H9 (cell line): Measurements from ENCODE around the gene IFT27. TPM values are rescaled to one million over a fixed set of nuclear protein-coding genes. Genes with fewer than 3 reads are reported as not detected.
A peak's percentile ranks its signal among the peaks of the same experiment; 100 is the strongest.

Source experiments
- DNase-seq: peaks from one replicate; pipeline ENCODE4 v3.0.0-alpha.2; 2017
- H2AFZ ChIP-seq: one replicate; pipeline ENCODE4 v1.6.1; 2013; ENCODE audit warnings: mild to moderate bottlenecking, low read length, control low read depth, moderate library complexity
- H2AK5ac ChIP-seq: 2 replicates; pipeline ENCODE4 v1.6.1; 2013; ENCODE audit warnings: low read length, control low read depth, mixed read lengths; ENCODE audit not compliant: insufficient read length
- H2BK120ac ChIP-seq: one replicate; pipeline ENCODE4 v1.6.1; 2013; ENCODE audit warnings: low read depth, mild to moderate bottlenecking, low read length, control low read depth, inconsistent platforms; ENCODE audit not compliant: poor library complexity, severe bottlenecking
- H2BK12ac ChIP-seq: 2 replicates; pipeline ENCODE4 v1.6.1; 2013; ENCODE audit warnings: low read length, control low read depth, mixed read lengths, low read depth; ENCODE audit not compliant: insufficient read length
- H2BK15ac ChIP-seq: 2 replicates; pipeline ENCODE4 v1.6.1; 2013; ENCODE audit warnings: low read depth, low read length, control low read depth
- H2BK20ac ChIP-seq: one replicate; pipeline ENCODE4 v1.6.1; 2013; ENCODE audit warnings: low read depth, mild to moderate bottlenecking, low read length, control low read depth, inconsistent platforms; ENCODE audit not compliant: poor library complexity, severe bottlenecking
- H2BK5ac ChIP-seq: 2 replicates; pipeline ENCODE4 v1.6.1; 2013; ENCODE audit warnings: low read length, control low read depth, mixed read lengths; ENCODE audit not compliant: insufficient read length
- H3K14ac ChIP-seq: 2 replicates; pipeline ENCODE4 v1.6.1; 2013; ENCODE audit warnings: low read length, control low read depth; ENCODE audit not compliant: insufficient read depth
- H3K18ac ChIP-seq: 2 replicates; pipeline ENCODE4 v1.6.1; 2013; ENCODE audit warnings: low read depth, mild to moderate bottlenecking, mixed read lengths, low read length, control low read depth; ENCODE audit not compliant: insufficient read length
- H3K23ac ChIP-seq: 2 replicates; pipeline ENCODE4 v1.6.1; 2013; ENCODE audit warnings: low read length, control low read depth, mixed read lengths, low read depth; ENCODE audit not compliant: insufficient read length
- H3K23me2 ChIP-seq: 2 replicates; pipeline ENCODE4 v1.6.1; 2013; ENCODE audit warnings: low read depth, mild to moderate bottlenecking, mixed read lengths, low read length, control low read depth; ENCODE audit not compliant: insufficient read length, poor library complexity, severe bottlenecking
- H3K27ac ChIP-seq: 2 replicates; pipeline ENCODE4 v1.5.1; 2013; ENCODE audit warnings: low read length, control low read depth, mixed read lengths, low read depth; ENCODE audit not compliant: insufficient read length
- H3K27me3 ChIP-seq: 2 replicates; pipeline ENCODE4 v1.6.1; 2013; ENCODE audit warnings: low read length, control low read depth, inconsistent platforms; ENCODE audit not compliant: insufficient read depth
- H3K4ac ChIP-seq: 2 replicates; pipeline ENCODE4 v1.6.1; 2013; ENCODE audit warnings: low read depth, mild to moderate bottlenecking, control low read depth, inconsistent platforms, low read length, moderate library complexity
- H3K4me1 ChIP-seq: 2 replicates; pipeline ENCODE4 v1.6.1; 2013; ENCODE audit warnings: low read length, control low read depth, inconsistent platforms; ENCODE audit not compliant: insufficient read depth
- H3K4me2 ChIP-seq: 2 replicates; pipeline ENCODE4 v1.6.1; 2013; ENCODE audit warnings: low read length, control low read depth, mixed read lengths; ENCODE audit not compliant: insufficient read length, insufficient read depth
- H3K56ac ChIP-seq: 2 replicates; pipeline ENCODE4 v1.6.1; 2013; ENCODE audit warnings: low read depth, mild to moderate bottlenecking, mixed read lengths, low read length, control low read depth; ENCODE audit not compliant: insufficient read length
- H3K79me1 ChIP-seq: 2 replicates; pipeline ENCODE4 v1.6.1; 2013; ENCODE audit warnings: low read depth, mild to moderate bottlenecking, moderate library complexity, low read length, control low read depth, inconsistent platforms; ENCODE audit not compliant: insufficient read depth, poor library complexity, severe bottlenecking
- H3K79me2 ChIP-seq: 2 replicates; pipeline ENCODE4 v1.6.1; 2013; ENCODE audit warnings: low read length, control low read depth, inconsistent platforms; ENCODE audit not compliant: insufficient read depth
- H3K9ac ChIP-seq: 2 replicates; pipeline ENCODE4 v1.6.1; 2013; ENCODE audit warnings: low read length, control low read depth, mixed read lengths; ENCODE audit not compliant: insufficient read length; ENCODE audit errors: extremely low read depth
- H3K9me3 ChIP-seq: one replicate; pipeline ENCODE4 v1.6.1; 2013; ENCODE audit warnings: low read depth, low read length, inconsistent platforms; ENCODE audit not compliant: control insufficient read depth
- H3T11ph ChIP-seq: one replicate; pipeline ENCODE4 v1.6.1; 2013; ENCODE audit warnings: mild to moderate bottlenecking, low read length, control low read depth, inconsistent platforms
- H4K20me1 ChIP-seq: one replicate; pipeline ENCODE4 v1.6.1; 2013; ENCODE audit not compliant: control insufficient read depth, insufficient read length, insufficient read depth
- H4K5ac ChIP-seq: 2 replicates; pipeline ENCODE4 v1.6.1; 2013; ENCODE audit warnings: low read depth, mild to moderate bottlenecking, mixed read lengths, low read length, control low read depth; ENCODE audit not compliant: insufficient read length
- H4K8ac ChIP-seq: replicated peaks from 2 replicates; pipeline ENCODE4 v1.6.1; 2013; ENCODE audit warnings: low read length, control low read depth, mixed read lengths, low read depth; ENCODE audit not compliant: insufficient read length
- H4K91ac ChIP-seq: 2 replicates; pipeline ENCODE4 v1.6.1; 2013; ENCODE audit warnings: low read depth, mild to moderate bottlenecking, moderate library complexity, mixed read lengths, low read length, control low read depth; ENCODE audit not compliant: insufficient read length
- H3K27ac Mint-ChIP-seq, 3 experiments: 2 replicates in 2 of 3; 3 replicates in 1 of 3; pipeline ENCODE4 v1.8.0; 2020 to 2021; ENCODE audit warnings: mixed read lengths in 3 of 3, mild to moderate bottlenecking in 1 of 3, moderate library complexity in 1 of 3
- H3K27me3 Mint-ChIP-seq: 2 replicates; pipeline ENCODE4 v1.8.0; 2021; ENCODE audit warnings: low read depth, mild to moderate bottlenecking, moderate library complexity, mixed read lengths
- H3K36me3 Mint-ChIP-seq, 3 experiments: 2 replicates in 2 of 3; 3 replicates in 1 of 3; pipeline ENCODE4 v1.8.0; 2020 to 2021; ENCODE audit warnings: low read depth in 3 of 3, mixed read lengths in 3 of 3; ENCODE audit not compliant: insufficient read depth in 1 of 3
- H3K4me1 Mint-ChIP-seq, 2 experiments: 2 replicates each; pipeline ENCODE4 v1.8.0; 2020; ENCODE audit warnings: mixed read lengths in 2 of 2
- H3K4me3 Mint-ChIP-seq, 2 experiments: 2 replicates in 1 of 2; 3 replicates in 1 of 2; pipeline ENCODE4 v1.8.0; 2020 to 2021; ENCODE audit warnings: mild to moderate bottlenecking in 2 of 2, mixed read lengths in 2 of 2, moderate library complexity in 1 of 2
- H3K9me3 Mint-ChIP-seq, 2 experiments: 2 replicates in 1 of 2; 3 replicates in 1 of 2; pipeline ENCODE4 v1.8.0; 2020; ENCODE audit warnings: mild to moderate bottlenecking in 2 of 2, mixed read lengths in 2 of 2, moderate library complexity in 1 of 2
- CTCF ChIP-seq: fragments of 200-600 bp; sonication (generic); conservative IDR thresholded peaks from 3 replicates; pipeline ENCODE4 v1.8.0; 2021; ENCODE audit warnings: antibody characterized with exemption, mild to moderate bottlenecking
- WGBS: extraction: QIAGEN DNeasy Blood & Tissue Kit; methylation state at CpG from one replicate; pipeline ENCODE4 v1.1.7; 2013; ENCODE audit warnings: missing lambda C conversion rate, low lambda C conversion rate, mixed read lengths; ENCODE audit not compliant: insufficient read length; ENCODE audit errors: extremely low coverage; 5-methylcytosine and 5-hydroxymethylcytosine counted together
- total RNA-seq: library from RNA; stranded (reverse); gene quantifications from 2 replicates; pipeline ENCODE4 v1.2.1, GENCODE V29; 2021

The IFT27 gene
- total RNA-seq, 1 experiment from 2014 or later = 43.4 TPM

GRCh38 chr22:36745301-36745995 lies 30.5 kb downstream of the IFT27 start:
- H3K4me2 ChIP-seq = no peak overlapping the region
- H2AFZ ChIP-seq = no peak overlapping the region
- H3K9ac ChIP-seq = no peak overlapping the region
- no peak overlapping the region for H2BK15ac ChIP-seq
- no peaks in the 10 kb centered on the region for H3K23me2 ChIP-seq
- DNase-seq = peak; percentile 20
- H4K5ac ChIP-seq = no peak overlapping the region
- no peak overlapping the region for H3K4ac ChIP-seq
- no peak for TF ChIP-seq CTCF
- no peak overlapping the region for H3K27ac ChIP-seq
- H3K14ac ChIP-seq = no peak overlapping the region; the same call in 1 of the 2 replicates
- no peak overlapping the region for H3K23ac ChIP-seq
- peaks cover 0 to 2% of the 10 kb centered on the region in 2 experiments; a peak in 1 of 5 replicates for H3K9me3 Mint-ChIP-seq
- no CpG with 5 or more reads among the region's 8 CpGs for WGBS
- 0 out of 4 replicates have a peak, but pooled peaks cover 0 to 2% of the 10 kb centered on the region in 2 experiments for H3K4me1 Mint-ChIP-seq
- H3K27ac Mint-ChIP-seq = no peak overlapping the region
- H2AK5ac ChIP-seq = no peak overlapping the region
- no peaks in the 10 kb centered on the region for H3K79me2 ChIP-seq
- H3K79me1 ChIP-seq = no peaks in the 10 kb centered on the region
- no peaks in the 10 kb centered on the region for H3K9me3 ChIP-seq
- H3K56ac ChIP-seq = no peak overlapping the region
- H2BK12ac ChIP-seq = no peak overlapping the region
- H4K91ac ChIP-seq = no peak overlapping the region
- H3K4me1 ChIP-seq = no peaks in the 10 kb centered on the region
- H3K4me3 Mint-ChIP-seq = no peak overlapping the region
- no peaks in the 10 kb centered on the region for H4K20me1 ChIP-seq
- no peak overlapping the region for H3T11ph ChIP-seq
- no peaks in the 10 kb centered on the region for H3K27me3 ChIP-seq
- H3K18ac ChIP-seq = no peak overlapping the region
- no peak overlapping the region for H4K8ac ChIP-seq
- no peak overlapping the region for H2BK20ac ChIP-seq
- H3K27me3 Mint-ChIP-seq = peaks cover 29% of the 10 kb centered on the region
- no peak overlapping the region for H2BK120ac ChIP-seq
- H2BK5ac ChIP-seq = no peak overlapping the region
- H3K36me3 Mint-ChIP-seq = peaks cover 0 to 4% (median 0%) of the 10 kb centered on the region in 3 experiments; a peak in 2 of 7 replicates
